Astrocyte (in vitro differentiated cells and primary cell): ENCODE results near the gene SLC38A6. TPM values are rescaled to one million over a fixed set of nuclear protein-coding genes. Genes with fewer than 3 reads are reported as not detected.

ENCODE experiments used
- DNase-seq: peaks from one replicate; pipeline ENCODE4 v3.0.0-alpha.2; 2010; ENCODE audit warnings: low read depth
- FAIRE-seq: peaks from 2 replicates; lab custom pipeline; 2011; peaks lifted over from hg19 to GRCh38; lab: Jason Lieb, UNC
- H2AFZ ChIP-seq: 2 replicates; pipeline ENCODE4 v1.6.0; 2012; ENCODE audit warnings: low read depth, low read length, inconsistent platforms
- H3K27ac ChIP-seq: 2 replicates; pipeline ENCODE4 v1.5.1; 2011; ENCODE audit warnings: low read depth, low read length, inconsistent platforms
- H3K27me3 ChIP-seq: 2 replicates; pipeline ENCODE4 v1.6.0; 2011; ENCODE audit warnings: low read length, inconsistent platforms; ENCODE audit not compliant: insufficient read depth
- H3K36me3 ChIP-seq: 2 replicates; pipeline ENCODE4 v1.5.1; 2011; ENCODE audit warnings: low read length, inconsistent platforms; ENCODE audit not compliant: insufficient read depth
- H3K4me1 ChIP-seq: 2 replicates; pipeline ENCODE4 v1.5.1; 2011; ENCODE audit warnings: low read length, inconsistent platforms; ENCODE audit not compliant: insufficient read depth
- H3K4me2 ChIP-seq: 2 replicates; pipeline ENCODE4 v1.6.0; 2012; ENCODE audit warnings: low read length, inconsistent platforms
- H3K4me3 ChIP-seq: 2 replicates; pipeline ENCODE4 v1.5.1; 2011; ENCODE audit warnings: low read depth, mild to moderate bottlenecking, low read length, inconsistent platforms; ENCODE audit not compliant: insufficient read depth
- H3K79me2 ChIP-seq: 2 replicates; pipeline ENCODE4 v1.6.0; 2012; ENCODE audit warnings: mild to moderate bottlenecking, low read length, inconsistent platforms; ENCODE audit not compliant: insufficient read depth
- H3K9ac ChIP-seq: 2 replicates; pipeline ENCODE4 v1.6.0; 2012; ENCODE audit warnings: mild to moderate bottlenecking, low read length, inconsistent platforms
- H3K9me3 ChIP-seq: 2 replicates; pipeline ENCODE4 v1.5.1; 2012; ENCODE audit warnings: low read depth, mild to moderate bottlenecking, low read length, inconsistent platforms; ENCODE audit not compliant: insufficient read depth
- H4K20me1 ChIP-seq: 2 replicates; pipeline ENCODE4 v1.6.0; 2012; ENCODE audit warnings: low read length, inconsistent platforms; ENCODE audit not compliant: insufficient read depth
- H3K27ac Mint-ChIP-seq: one replicate; pipeline ENCODE4 v1.8.0; 2021; ENCODE audit warnings: mild to moderate bottlenecking, mixed read lengths; ENCODE audit not compliant: unreplicated experiment
- H3K27me3 Mint-ChIP-seq: one replicate; pipeline ENCODE4 v1.8.0; 2021; ENCODE audit warnings: low read depth, mixed read lengths; ENCODE audit not compliant: unreplicated experiment
- H3K36me3 Mint-ChIP-seq: one replicate; pipeline ENCODE4 v1.8.0; 2021; ENCODE audit warnings: low read depth, mixed read lengths; ENCODE audit not compliant: unreplicated experiment
- H3K4me1 Mint-ChIP-seq: one replicate; pipeline ENCODE4 v1.8.0; 2021; ENCODE audit warnings: low read depth, mixed read lengths; ENCODE audit not compliant: unreplicated experiment
- H3K4me3 Mint-ChIP-seq: one replicate; pipeline ENCODE4 v1.8.0; 2021; ENCODE audit warnings: mild to moderate bottlenecking, moderate library complexity, mixed read lengths; ENCODE audit not compliant: unreplicated experiment
- H3K9me3 Mint-ChIP-seq: one replicate; pipeline ENCODE4 v1.8.0; 2021; ENCODE audit warnings: mild to moderate bottlenecking, mixed read lengths; ENCODE audit not compliant: unreplicated experiment
- CTCF ChIP-seq: IDR thresholded peaks from 2 replicates; pipeline ENCODE4 v1.5.1; 2011; ENCODE audit warnings: low read depth, mild to moderate bottlenecking, inconsistent platforms, low read length, moderate library complexity; ENCODE audit not compliant: insufficient read depth
- EZH2 ChIP-seq: IDR thresholded peaks from 2 replicates; pipeline ENCODE4 v1.6.1; 2012; ENCODE audit warnings: mild to moderate bottlenecking, low read length, inconsistent platforms; ENCODE audit not compliant: insufficient read depth
- total RNA-seq: library from RNA; stranded (reverse); gene quantifications from 2 replicates; pipeline ENCODE4 v1.2.1, GENCODE V29; 2021

SLC38A6 gene
- total RNA-seq, 1 donor from 2014 or later: 14.9 TPM

GRCh38 chr14:60971271-60971670 lies 9.8 kb upstream of the SLC38A6 start:
- no peak overlapping the region for H3K4me3 ChIP-seq
- H3K9me3 Mint-ChIP-seq: no peaks in the 10 kb centered on the region
- H3K4me1 Mint-ChIP-seq: no peaks in the 10 kb centered on the region
- no peak overlapping the region for H3K9ac ChIP-seq
- H3K4me2 ChIP-seq: no peak overlapping the region
- H3K79me2 ChIP-seq: peaks cover 5% of the 10 kb centered on the region
- FAIRE-seq (peak; percentile 9), DNase-seq (no peak)
- H3K36me3 Mint-ChIP-seq: no peaks in the 10 kb centered on the region
- no peak overlapping the region for H3K27ac Mint-ChIP-seq
- no peaks in the 10 kb centered on the region for H3K9me3 ChIP-seq
- no peaks in the 10 kb centered on the region for H3K27me3 ChIP-seq
- H4K20me1 ChIP-seq: no peaks in the 10 kb centered on the region
- H3K4me1 ChIP-seq: no peaks in the 10 kb centered on the region
- no peaks in the 10 kb centered on the region for H3K27me3 Mint-ChIP-seq
- H3K27ac ChIP-seq: no peak overlapping the region
- H2AFZ ChIP-seq: no peak overlapping the region
- H3K36me3 ChIP-seq: peaks cover 7% of the 10 kb centered on the region
- no peak overlapping the region for H3K4me3 Mint-ChIP-seq
- no peak for TF ChIP-seq CTCF
- no peak for TF ChIP-seq EZH2

GRCh38 chr14:60972295-60972694 lies 8.8 kb upstream of the SLC38A6 start:
- no peaks in the 10 kb centered on the region for H3K4me1 ChIP-seq
- Mint-ChIP-seq H3K4me1 (no peaks in the 10 kb centered on the region), H3K36me3 (no peaks in the 10 kb centered on the region), H3K27me3 (no peaks in the 10 kb centered on the region), H3K27ac (no peak overlapping the region), H3K9me3 (no peaks in the 10 kb centered on the region), H3K4me3 (no peak overlapping the region)
- no peak for DNase-seq
- no peaks in the 10 kb centered on the region for H3K27me3 ChIP-seq
- H3K79me2 ChIP-seq: peaks cover 9% of the 10 kb centered on the region
- peaks cover 7% of the 10 kb centered on the region for H3K36me3 ChIP-seq
- no peak overlapping the region for H3K9ac ChIP-seq
- H3K4me2 ChIP-seq: no peak overlapping the region
- H3K4me3 ChIP-seq: no peak overlapping the region
- H3K9me3 ChIP-seq: no peaks in the 10 kb centered on the region
- no peaks in the 10 kb centered on the region for H4K20me1 ChIP-seq
- no peak overlapping the region for H2AFZ ChIP-seq
- no peak for FAIRE-seq
- H3K27ac ChIP-seq: no peak overlapping the region
- TF ChIP-seq CTCF (no peak), EZH2 (no peak)

GRCh38 chr14:60973070-60973469 lies 8.0 kb upstream of the SLC38A6 start:
- H3K9ac ChIP-seq: no peak overlapping the region
- Mint-ChIP-seq H3K4me1 (peaks cover 2% of the 10 kb centered on the region), H3K36me3 (no peaks in the 10 kb centered on the region), H3K9me3 (no peaks in the 10 kb centered on the region), H3K27ac (no peak overlapping the region), H3K4me3 (no peak overlapping the region), H3K27me3 (no peaks in the 10 kb centered on the region)
- no peak overlapping the region for H3K27ac ChIP-seq
- no peaks in the 10 kb centered on the region for H3K9me3 ChIP-seq
- no peaks in the 10 kb centered on the region for H3K27me3 ChIP-seq
- H3K36me3 ChIP-seq: peaks cover 7% of the 10 kb centered on the region
- DNase-seq: no peak
- peaks cover 16% of the 10 kb centered on the region for H3K79me2 ChIP-seq
- no peak for TF ChIP-seq EZH2
- TF ChIP-seq CTCF: no peak
- no peaks in the 10 kb centered on the region for H4K20me1 ChIP-seq
- no peak overlapping the region for H3K4me2 ChIP-seq
- no peak overlapping the region for H2AFZ ChIP-seq
- FAIRE-seq: peak; percentile 55
- H3K4me3 ChIP-seq: no peak overlapping the region
- no peaks in the 10 kb centered on the region for H3K4me1 ChIP-seq
